ENCODE results near the gene WDR70.
A peak's percentile ranks its signal among the peaks of the same experiment; 100 is the strongest.
"Not testable (repeated sequence)": the region's sequence is repeated elsewhere in the genome, so short reads cannot be mapped to it uniquely, and the experiment has no call there.

The WDR70 gene

GRCh38 chr5:37454402-37455055 lies 75.4 kb downstream of the WDR70 start:
- not testable (repeated sequence) for DNase-seq (ENCODE audit: low spot score)

GRCh38 chr5:37463191-37464051 lies 84.3 kb downstream of the WDR70 start:
- not testable (repeated sequence) for DNase-seq (ENCODE audit: low spot score)

- DNase-seq (ENCODE audit: low spot score) = not testable (repeated sequence)
These were observed 85.5 kb downstream of the WDR70 start for GRCh38 chr5:37464581-37464980.

- DNase-seq (ENCODE audit: low spot score) = not testable (repeated sequence)
These were observed 90.3 kb downstream of the WDR70 start for GRCh38 chr5:37469383-37469782.

GRCh38 chr5:37471666-37472197 lies 92.6 kb downstream of the WDR70 start:
- no peak for DNase-seq (ENCODE audit: low spot score)

GRCh38 chr5:37477426-37477825 lies 98.3 kb downstream of the WDR70 start:
- DNase-seq (ENCODE audit: low spot score) = no peak

GRCh38 chr5:37478121-37478894 lies 99.2 kb downstream of the WDR70 start:
- DNase-seq (ENCODE audit: low spot score) = no peak

GRCh38 chr5:37481395-37481794 lies 102.3 kb downstream of the WDR70 start:
- DNase-seq (ENCODE audit: low spot score) = not testable (repeated sequence)

GRCh38 chr5:37490120-37490810 lies 111.1 kb downstream of the WDR70 start:
- DNase-seq (ENCODE audit: low spot score) = no peak

GRCh38 chr5:37490931-37491330 lies 111.8 kb downstream of the WDR70 start:
- DNase-seq (ENCODE audit: low spot score) = no peak

GRCh38 chr5:37492778-37493555 lies 113.8 kb downstream of the WDR70 start:
- DNase-seq (ENCODE audit: low spot score) = peak; percentile 10

GRCh38 chr5:37494756-37495155 lies 115.6 kb downstream of the WDR70 start:
- no peak for DNase-seq (ENCODE audit: low spot score)

- no peak for DNase-seq (ENCODE audit: low spot score)
These were observed 116.1 kb downstream of the WDR70 start for GRCh38 chr5:37495210-37495609.

- DNase-seq (ENCODE audit: low spot score) = no peak
These were observed 116.7 kb downstream of the WDR70 start for GRCh38 chr5:37495668-37496347.

- DNase-seq (ENCODE audit: low spot score) = no peak
These were observed 117.9 kb downstream of the WDR70 start for GRCh38 chr5:37496902-37497445.

- no peak for DNase-seq (ENCODE audit: low spot score)
These were observed 122.0 kb downstream of the WDR70 start for GRCh38 chr5:37501152-37501551.

- no peak for DNase-seq (ENCODE audit: low spot score)
These were observed 127.1 kb downstream of the WDR70 start for GRCh38 chr5:37506241-37506640.

- DNase-seq (ENCODE audit: low spot score) = no peak
These were observed 127.6 kb downstream of the WDR70 start for GRCh38 chr5:37506722-37507121.

- no peak for DNase-seq (ENCODE audit: low spot score)
These were observed 132.5 kb downstream of the WDR70 start for GRCh38 chr5:37511646-37512045.

- no peak for DNase-seq (ENCODE audit: low spot score)
These were observed 135.8 kb downstream of the WDR70 start for GRCh38 chr5:37514946-37515345.

Data from CD4-positive, alpha-beta T cell treated with Interleukin-15 for 4 hours (primary cell).